Measurements from ENCODE around the gene CTBP2.

- TF ChIP-seq CTCF (IDR thresholded peaks at IDR 0.05): no peak
- TF ChIP-seq POLR2A (IDR thresholded peaks at IDR 0.05): no peak
Observed at GRCh38 chr10:125133696-125134482, 26.5 kb downstream of the CTBP2 start.

All from right lobe of liver (tissue), 4 donors.